Astrocyte (in vitro differentiated cells and primary cell): Measurements from ENCODE around the gene C13orf46.

Experiments
- EZH2 ChIP-seq: IDR thresholded peaks from 2 replicates; pipeline ENCODE4 v1.6.1; 2012; ENCODE audit warnings: mild to moderate bottlenecking, low read length, inconsistent platforms; ENCODE audit not compliant: insufficient read depth
- TF ChIP-seq, protein P1 (sequence below): IDR thresholded peaks from 2 replicates; pipeline ENCODE4 v1.5.1; 2011; ENCODE audit warnings: low read depth, mild to moderate bottlenecking, inconsistent platforms, low read length, moderate library complexity; ENCODE audit not compliant: insufficient read depth

DNA sequence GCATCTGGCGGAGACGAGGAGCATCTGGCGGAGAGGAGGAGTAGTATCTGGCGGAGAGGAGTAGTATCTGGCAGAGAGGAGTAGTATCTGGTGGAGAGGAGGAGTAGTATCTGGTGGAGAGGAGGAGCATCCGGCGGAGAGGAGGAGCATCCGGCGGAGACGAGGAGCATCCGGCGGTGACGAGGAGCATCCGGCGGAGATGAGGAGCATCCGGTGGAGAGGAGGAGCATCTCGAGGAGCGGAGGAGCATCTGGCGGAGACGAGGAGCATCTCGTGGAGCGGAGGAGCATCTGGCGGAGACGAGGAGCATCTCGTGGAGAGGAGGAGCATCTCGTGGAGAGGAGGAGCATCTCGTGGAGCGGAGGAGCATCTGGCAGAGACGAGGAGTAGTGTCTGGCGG lies 18.6 kb downstream of the C13orf46 start:
- TF ChIP-seq, protein P1, sequence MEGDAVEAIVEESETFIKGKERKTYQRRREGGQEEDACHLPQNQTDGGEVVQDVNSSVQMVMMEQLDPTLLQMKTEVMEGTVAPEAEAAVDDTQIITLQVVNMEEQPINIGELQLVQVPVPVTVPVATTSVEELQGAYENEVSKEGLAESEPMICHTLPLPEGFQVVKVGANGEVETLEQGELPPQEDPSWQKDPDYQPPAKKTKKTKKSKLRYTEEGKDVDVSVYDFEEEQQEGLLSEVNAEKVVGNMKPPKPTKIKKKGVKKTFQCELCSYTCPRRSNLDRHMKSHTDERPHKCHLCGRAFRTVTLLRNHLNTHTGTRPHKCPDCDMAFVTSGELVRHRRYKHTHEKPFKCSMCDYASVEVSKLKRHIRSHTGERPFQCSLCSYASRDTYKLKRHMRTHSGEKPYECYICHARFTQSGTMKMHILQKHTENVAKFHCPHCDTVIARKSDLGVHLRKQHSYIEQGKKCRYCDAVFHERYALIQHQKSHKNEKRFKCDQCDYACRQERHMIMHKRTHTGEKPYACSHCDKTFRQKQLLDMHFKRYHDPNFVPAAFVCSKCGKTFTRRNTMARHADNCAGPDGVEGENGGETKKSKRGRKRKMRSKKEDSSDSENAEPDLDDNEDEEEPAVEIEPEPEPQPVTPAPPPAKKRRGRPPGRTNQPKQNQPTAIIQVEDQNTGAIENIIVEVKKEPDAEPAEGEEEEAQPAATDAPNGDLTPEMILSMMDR: no peak
- no peak for TF ChIP-seq EZH2
